CD14-positive monocyte (primary cell): Measurements from ENCODE around the gene GSC. TPM values are rescaled to one million over a fixed set of nuclear protein-coding genes. Genes with fewer than 3 reads are reported as not detected.

Source experiments
- DNase-seq, 3 donors: peaks; one replicate each; pipeline ENCODE4 v3.0.0-alpha.2; 2011 to 2022
- H2AFZ ChIP-seq: 2 replicates; pipeline ENCODE4 v1.6.0; 2012; ENCODE audit warnings: mild to moderate bottlenecking, low read depth, low read length, inconsistent platforms; ENCODE audit not compliant: insufficient read depth, poor library complexity, severe bottlenecking
- H3K27ac ChIP-seq, 2 donors: 1 replicate in 1 of 2; 2 replicates in 1 of 2; pipeline ENCODE4 v1.5.1; 2012 to 2013; ENCODE audit warnings: low read length in 2 of 2, control low read depth in 1 of 2, inconsistent platforms in 1 of 2, low read depth in 1 of 2, mild to moderate bottlenecking in 1 of 2
- H3K27me3 ChIP-seq, 2 donors: one replicate each; pipeline versions ENCODE4 v1.6.0 to v1.6.1; 2011 to 2013; ENCODE audit warnings: low read length in 2 of 2; ENCODE audit not compliant: control insufficient read depth in 2 of 2, insufficient read depth in 2 of 2
- H3K36me3 ChIP-seq, 2 donors: replicated peaks in 1 of 2; 1 replicate in 1 of 2; 2 replicates in 1 of 2; pipeline versions ENCODE4 v1.5.1 to v1.6.1; 2012 to 2013; ENCODE audit warnings: low read length in 2 of 2, control low read depth in 1 of 2, inconsistent platforms in 1 of 2, mild to moderate bottlenecking in 1 of 2; ENCODE audit not compliant: insufficient read depth in 2 of 2, control insufficient read depth in 1 of 2
- H3K4me1 ChIP-seq, 2 donors: 1 replicate in 1 of 2; 2 replicates in 1 of 2; pipeline versions ENCODE4 v1.5.1 to v1.6.1; 2012 to 2013; ENCODE audit warnings: low read length in 2 of 2, control low read depth in 1 of 2, inconsistent platforms in 1 of 2, mild to moderate bottlenecking in 1 of 2, moderate library complexity in 1 of 2; ENCODE audit not compliant: insufficient read depth in 2 of 2, control insufficient read depth in 1 of 2
- H3K4me2 ChIP-seq: replicated peaks from 2 replicates; pipeline ENCODE3; 2012; ENCODE audit warnings: low read length, moderate library complexity, mild to moderate bottlenecking; ENCODE audit not compliant: poor library complexity, severe bottlenecking; ENCODE audit errors: extremely low read depth
- H3K4me3 ChIP-seq, 3 experiments: fragments of 200-600 bp in 1 of 3; sonication (generic) in 1 of 3; replicated peaks in 1 of 3; 1 replicate in 2 of 3; 2 replicates in 1 of 3; pipeline ENCODE4 v1.5.1; 2011 to 2013; ENCODE audit warnings: low read length in 3 of 3, mild to moderate bottlenecking in 3 of 3, control low read depth in 2 of 3, low read depth in 2 of 3, inconsistent platforms in 1 of 3, moderate library complexity in 1 of 3
- H3K79me2 ChIP-seq: 2 replicates; pipeline ENCODE4 v1.6.0; 2012; ENCODE audit warnings: mild to moderate bottlenecking, control low read depth, inconsistent platforms, low read length, moderate library complexity; ENCODE audit not compliant: insufficient read depth
- H3K9ac ChIP-seq: 2 replicates; pipeline ENCODE4 v1.6.0; 2017; ENCODE audit warnings: low read length, mild to moderate bottlenecking; ENCODE audit not compliant: insufficient read depth, poor library complexity, severe bottlenecking
- H3K9me3 ChIP-seq, 2 donors: replicated peaks in 1 of 2; 1 replicate in 1 of 2; 2 replicates in 1 of 2; pipeline versions ENCODE4 v1.5.1 to v1.6.1; 2012 to 2013; ENCODE audit warnings: low read length in 2 of 2, control low read depth in 1 of 2; ENCODE audit not compliant: control insufficient read depth in 1 of 2, insufficient read depth in 1 of 2
- H4K20me1 ChIP-seq: 2 replicates; pipeline ENCODE4 v1.6.0; 2012; ENCODE audit warnings: mild to moderate bottlenecking, low read length, control low read depth, moderate library complexity; ENCODE audit not compliant: insufficient read depth
- H3K27ac Mint-ChIP-seq, 7 donors: one replicate each; pipeline ENCODE4 v1.8.0; 2020; ENCODE audit warnings: mild to moderate bottlenecking in 7 of 7, mixed read lengths in 7 of 7, moderate library complexity in 6 of 7, inconsistent platforms in 2 of 7
- H3K27me3 Mint-ChIP-seq, 3 donors: one replicate each; pipeline ENCODE4 v1.8.0; 2021 to 2022; ENCODE audit warnings: low read depth in 3 of 3, mild to moderate bottlenecking in 3 of 3, mixed read lengths in 3 of 3, moderate library complexity in 3 of 3, inconsistent platforms in 1 of 3
- H3K36me3 Mint-ChIP-seq, 2 donors: one replicate each; pipeline ENCODE4 v1.8.0; 2020; ENCODE audit warnings: mixed read lengths in 2 of 2, inconsistent platforms in 1 of 2, mild to moderate bottlenecking in 1 of 2
- H3K4me1 Mint-ChIP-seq: one replicate; pipeline ENCODE4 v1.8.0; 2020; ENCODE audit warnings: mild to moderate bottlenecking, mixed read lengths
- H3K4me3 Mint-ChIP-seq, 2 donors: one replicate each; pipeline ENCODE4 v1.8.0; 2020; ENCODE audit warnings: mild to moderate bottlenecking in 2 of 2, mixed read lengths in 2 of 2, moderate library complexity in 1 of 2
- H3K9me3 Mint-ChIP-seq, 7 donors: one replicate each; pipeline ENCODE4 v1.8.0; 2020 to 2022; ENCODE audit warnings: mixed read lengths in 7 of 7, mild to moderate bottlenecking in 6 of 7, moderate library complexity in 6 of 7, inconsistent platforms in 2 of 7
- WGBS: methylation state at CpG from one replicate; pipeline ENCODE4 v1.1.5; 2013; ENCODE audit warnings: missing lambda C conversion rate; ENCODE audit not compliant: insufficient coverage; 5-methylcytosine and 5-hydroxymethylcytosine counted together
- intact Hi-C, 2 donors: fragments of 100-400 bp; cut with micrococcal nuclease; formaldehyde crosslinking; loops; one replicate each; pipeline versions ENCODE4 v1.15.0 to v1.15.1; 2023
- polyA plus RNA-seq, 3 donors: library from polyadenylated mRNA; depleted of rRNA in 1 of 3; unstranded in 2 of 3; stranded (reverse) in 1 of 3; fragments of 300-500 nt in 2 of 3; fragments of >200 nt in 1 of 3; fragmentation: Illumina TruSeq in 2 of 3; gene quantifications; 1 replicate in 2 of 3; 2 replicates in 1 of 3; pipeline ENCODE4 v1.2.3, GENCODE V29; 2012 to 2021
- TF ChIP-seq, protein P1 (sequence below): fragments of 200-600 bp; IDR thresholded peaks from one replicate; pipeline ENCODE4 v1.8.0; 2022; ENCODE audit warnings: antibody characterized with exemption, mild to moderate bottlenecking

GSC gene
- polyA plus RNA-seq, 3 donors = not detected

DNA sequence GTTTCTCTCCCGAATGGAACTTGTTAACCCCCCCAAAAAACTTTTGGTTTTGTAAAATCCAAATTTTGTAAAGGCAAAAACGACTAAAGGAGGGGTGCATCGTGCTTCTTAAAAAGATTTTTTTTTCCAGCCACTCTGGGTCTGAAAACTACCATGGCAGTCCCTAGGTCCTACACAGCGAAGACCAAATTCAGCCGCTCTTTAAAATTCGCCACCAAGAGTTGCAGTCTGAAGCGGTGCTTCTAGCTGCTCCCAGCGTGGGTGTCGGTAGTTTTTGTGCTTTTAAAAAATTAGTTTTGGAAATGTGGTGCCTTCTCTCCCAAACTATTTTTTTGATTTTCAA is 873 bp upstream of the GSC start:
- no CpG with 5 or more reads among the region's 9 CpGs for WGBS
- no peak overlapping the region for H3K9ac ChIP-seq
- H3K36me3 ChIP-seq = no peaks in the 10 kb centered on the region
- TF ChIP-seq, protein P1, sequence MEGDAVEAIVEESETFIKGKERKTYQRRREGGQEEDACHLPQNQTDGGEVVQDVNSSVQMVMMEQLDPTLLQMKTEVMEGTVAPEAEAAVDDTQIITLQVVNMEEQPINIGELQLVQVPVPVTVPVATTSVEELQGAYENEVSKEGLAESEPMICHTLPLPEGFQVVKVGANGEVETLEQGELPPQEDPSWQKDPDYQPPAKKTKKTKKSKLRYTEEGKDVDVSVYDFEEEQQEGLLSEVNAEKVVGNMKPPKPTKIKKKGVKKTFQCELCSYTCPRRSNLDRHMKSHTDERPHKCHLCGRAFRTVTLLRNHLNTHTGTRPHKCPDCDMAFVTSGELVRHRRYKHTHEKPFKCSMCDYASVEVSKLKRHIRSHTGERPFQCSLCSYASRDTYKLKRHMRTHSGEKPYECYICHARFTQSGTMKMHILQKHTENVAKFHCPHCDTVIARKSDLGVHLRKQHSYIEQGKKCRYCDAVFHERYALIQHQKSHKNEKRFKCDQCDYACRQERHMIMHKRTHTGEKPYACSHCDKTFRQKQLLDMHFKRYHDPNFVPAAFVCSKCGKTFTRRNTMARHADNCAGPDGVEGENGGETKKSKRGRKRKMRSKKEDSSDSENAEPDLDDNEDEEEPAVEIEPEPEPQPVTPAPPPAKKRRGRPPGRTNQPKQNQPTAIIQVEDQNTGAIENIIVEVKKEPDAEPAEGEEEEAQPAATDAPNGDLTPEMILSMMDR = no peak
- intact Hi-C loops = no loop called here
- Mint-ChIP-seq H3K4me3 (peak overlapping the region in 1 of 2 donors; percentile 86), H3K36me3 (peaks cover 6 to 24% of the 10 kb centered on the region in 2 donors), H3K4me1 (peaks cover 27% of the 10 kb centered on the region), H3K9me3 (peaks cover 6 to 50% (median 38%) of the 10 kb centered on the region in 7 donors), H3K27ac (no peak overlapping the region), H3K27me3 (peaks cover 93 to 99% (median 96%) of the 10 kb centered on the region in 3 donors)
- H3K4me1 ChIP-seq = peaks cover 20 to 24% of the 10 kb centered on the region in 2 donors
- H3K27me3 ChIP-seq = peaks cover 90 to 97% of the 10 kb centered on the region in 2 donors
- no peak overlapping the region for H3K27ac ChIP-seq
- no peak overlapping the region for H3K4me2 ChIP-seq
- H2AFZ ChIP-seq = no peak overlapping the region
- no peaks in the 10 kb centered on the region for H3K79me2 ChIP-seq
- H4K20me1 ChIP-seq = no peaks in the 10 kb centered on the region
- no peak for DNase-seq
- no peak overlapping the region for H3K4me3 ChIP-seq
- H3K9me3 ChIP-seq = peaks cover 15 to 69% of the 10 kb centered on the region in 2 donors

DNA sequence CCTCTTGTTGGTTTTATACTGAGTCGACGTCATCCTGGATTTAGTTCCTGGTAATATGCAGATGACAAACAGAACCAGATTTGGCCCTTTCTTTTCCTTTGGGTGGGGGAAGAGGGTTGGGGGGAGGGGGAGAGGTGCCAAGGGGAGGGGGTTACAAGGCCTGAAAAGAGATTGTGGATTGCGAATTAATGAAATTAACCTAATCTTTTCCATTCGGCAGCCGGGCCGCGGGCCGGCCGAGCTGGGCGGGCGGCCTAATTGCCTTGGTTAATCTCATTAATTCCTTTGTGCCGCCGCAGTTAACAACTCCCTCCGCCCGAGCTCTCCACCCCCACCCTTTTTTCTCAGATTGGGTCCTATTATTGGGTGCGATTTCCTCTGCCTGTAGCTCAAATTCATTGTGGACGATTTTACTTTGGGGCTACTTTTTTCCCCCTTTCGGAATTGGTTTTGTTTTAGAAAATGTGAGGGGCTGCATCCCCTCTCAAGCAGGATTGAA is 387 bp upstream of the GSC start:
- H3K27me3 ChIP-seq = peaks cover 90 to 97% of the 10 kb centered on the region in 2 donors
- H3K4me3 Mint-ChIP-seq = peak overlapping the region; percentile 67 to 86
- peak overlapping the region; percentile 83 for H3K4me2 ChIP-seq
- peaks cover 93 to 99% (median 96%) of the 10 kb centered on the region in 3 donors for H3K27me3 Mint-ChIP-seq
- peaks cover 18 to 24% of the 10 kb centered on the region in 2 donors for H3K4me1 ChIP-seq
- peak overlapping the region in 1 of 3 experiments; percentile 75 for H3K4me3 ChIP-seq
- H2AFZ ChIP-seq = peak overlapping the region; percentile 86
- H3K9me3 ChIP-seq = peaks cover 15 to 66% of the 10 kb centered on the region in 2 donors
- H4K20me1 ChIP-seq = no peaks in the 10 kb centered on the region
- peaks cover 3 to 20% of the 10 kb centered on the region in 2 donors for H3K36me3 Mint-ChIP-seq
- peaks cover 24% of the 10 kb centered on the region for H3K4me1 Mint-ChIP-seq
- no peak overlapping the region for H3K27ac Mint-ChIP-seq
- no peaks in the 10 kb centered on the region for H3K79me2 ChIP-seq
- DNase-seq = no peak
- peaks cover 2 to 45% (median 33%) of the 10 kb centered on the region in 7 donors for H3K9me3 Mint-ChIP-seq
- no peak overlapping the region for H3K27ac ChIP-seq
- TF ChIP-seq, protein P1 = no peak
- no peaks in the 10 kb centered on the region for H3K36me3 ChIP-seq
- H3K9ac ChIP-seq = no peak overlapping the region
- intact Hi-C loops = no loop called here
- WGBS = 8% methylated on average over 5 of the region's 18 CpGs
